SK-MEL-5 (cell line): ENCODE data around the gene SLC35F5. TPM values are rescaled to one million over a fixed set of nuclear protein-coding genes. Genes with fewer than 3 reads are reported as not detected.
"Not testable (repeated sequence)": the region's sequence is repeated elsewhere in the genome, so short reads cannot be mapped to it uniquely, and the experiment has no call there.

Experiments used
- DNase-seq: peaks from one replicate; pipeline ENCODE4 v3.0.0-alpha.2; 2016; ENCODE audit warnings: low read depth, low spot score
- in situ Hi-C: cut with HindIII; loops from 2 replicates; pipeline ENCODE4 v1.10.0; 2016; ENCODE audit warnings: low sequenced_read_pairs, high pct_unique_total_duplicates, low pct_unique_long_range_greater_than_20kb
- total RNA-seq: library from RNA; depleted of rRNA; stranded (reverse); fragments of >200 nt; shearing (Covaris generic); gene quantifications from 2 replicates; pipeline ENCODE4 v1.2.3, GENCODE V29; 2014

The SLC35F5 gene
- total RNA-seq, 1 experiment from 2014 or later = 133 TPM

DNA sequence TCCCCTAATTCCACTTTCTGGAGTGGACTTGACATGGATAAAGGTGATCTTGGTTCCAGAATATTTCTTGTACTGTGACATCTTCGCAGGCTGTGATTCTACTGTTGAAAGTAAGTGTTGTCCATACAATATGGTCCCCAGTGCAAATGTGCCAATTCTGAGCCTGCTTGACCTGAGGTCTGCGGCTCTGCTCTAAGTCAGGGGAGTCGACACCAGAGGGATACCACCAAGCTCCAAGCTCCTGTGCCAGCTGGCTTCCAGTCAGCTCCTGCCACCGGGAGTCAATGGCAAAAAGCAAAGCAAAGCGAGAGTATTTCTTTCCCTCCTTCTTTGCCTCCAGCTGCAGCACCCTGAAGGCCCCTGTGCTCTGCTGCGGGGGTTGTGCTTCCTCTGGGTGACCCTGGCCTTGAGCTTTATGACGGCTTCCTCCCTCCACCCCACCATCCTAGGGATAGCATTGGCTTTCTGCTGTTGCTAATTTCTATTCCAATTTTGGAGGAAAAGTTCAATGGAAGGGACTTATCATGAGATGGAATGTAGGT, 50.4 kb downstream of the SLC35F5 start:
- DNase-seq = no peak
- in situ Hi-C loops = no loop called here

DNA sequence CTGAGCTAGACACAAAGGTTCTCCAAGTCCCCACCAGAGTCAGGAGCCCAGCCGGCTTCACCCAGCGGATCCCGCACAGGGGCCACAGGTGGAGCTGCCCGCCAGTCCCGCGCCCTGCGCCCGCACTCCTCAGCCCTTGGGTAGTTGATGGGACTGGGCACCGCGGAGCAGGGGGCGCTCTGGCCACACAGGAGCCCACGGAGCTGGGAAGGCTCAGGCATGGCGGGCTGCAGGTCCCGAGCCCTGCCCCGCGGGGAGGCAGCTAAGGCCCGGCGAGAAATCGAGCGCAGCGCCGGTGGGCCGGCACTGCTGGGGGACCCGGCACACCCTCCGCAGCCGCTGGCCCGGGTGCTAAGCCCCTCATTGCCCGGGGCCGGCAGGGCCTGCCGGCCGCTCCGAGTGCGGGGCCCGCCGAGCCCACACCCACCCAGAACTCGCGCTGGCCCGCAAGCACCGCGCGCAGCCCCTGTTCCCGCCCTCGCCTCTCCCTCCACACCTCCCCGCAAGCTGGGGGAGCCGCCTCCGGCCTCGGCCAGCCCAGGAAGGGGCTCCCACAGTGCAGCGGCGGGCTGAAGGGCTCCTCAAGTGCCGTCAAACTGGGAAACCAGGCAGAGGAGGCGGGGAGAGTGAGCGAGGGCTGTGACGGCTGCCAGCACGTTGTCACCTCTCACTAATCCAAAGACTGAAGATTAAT, 52.0 kb downstream of the SLC35F5 start:
- DNase-seq, in situ Hi-C loops: not testable (repeated sequence)

DNA sequence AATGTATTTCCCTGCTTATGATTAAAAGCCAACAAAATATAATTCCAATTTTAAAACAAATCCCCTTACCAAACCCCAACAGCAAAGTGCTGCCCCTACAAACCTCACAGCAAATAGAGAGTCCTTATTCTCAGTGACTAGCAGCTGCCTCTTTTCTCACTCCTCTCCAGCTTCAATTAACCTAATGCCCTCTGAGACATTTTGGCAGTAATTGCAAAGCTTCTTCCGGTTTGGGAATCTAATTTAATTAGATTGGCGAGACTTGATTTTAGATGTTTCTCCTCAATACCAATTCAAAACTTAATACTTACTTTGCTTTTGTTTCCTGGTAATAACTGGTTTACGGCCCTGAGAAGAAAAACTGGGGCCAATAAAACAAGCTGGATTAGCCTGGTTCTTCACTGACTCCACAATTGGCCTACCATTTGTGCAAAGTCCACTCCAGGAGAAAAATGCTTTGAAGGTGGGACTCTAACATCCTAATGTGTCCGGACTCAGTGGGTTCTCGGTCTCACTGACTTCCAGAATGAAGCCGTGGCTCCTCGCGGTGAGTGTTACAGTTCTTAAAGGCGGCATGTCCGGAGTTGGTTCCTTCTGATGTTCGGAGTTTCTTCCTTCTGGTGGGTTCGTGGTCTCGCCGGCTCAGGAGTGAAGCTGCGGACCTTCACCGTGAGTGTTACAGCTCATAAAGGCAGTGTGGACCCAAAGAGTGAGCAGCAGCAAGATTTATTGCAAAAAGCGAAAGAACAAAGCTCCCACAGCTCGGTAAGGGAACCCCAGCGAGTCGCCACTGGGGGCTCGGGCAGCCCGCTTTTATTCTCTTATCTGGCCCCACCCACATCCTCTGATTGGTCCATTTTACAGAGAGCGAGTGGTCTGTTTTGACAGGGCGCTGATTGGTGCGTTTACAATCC, 52.8 kb downstream of the SLC35F5 start:
- in situ Hi-C loops = no loop called here
- DNase-seq = no peak

DNA sequence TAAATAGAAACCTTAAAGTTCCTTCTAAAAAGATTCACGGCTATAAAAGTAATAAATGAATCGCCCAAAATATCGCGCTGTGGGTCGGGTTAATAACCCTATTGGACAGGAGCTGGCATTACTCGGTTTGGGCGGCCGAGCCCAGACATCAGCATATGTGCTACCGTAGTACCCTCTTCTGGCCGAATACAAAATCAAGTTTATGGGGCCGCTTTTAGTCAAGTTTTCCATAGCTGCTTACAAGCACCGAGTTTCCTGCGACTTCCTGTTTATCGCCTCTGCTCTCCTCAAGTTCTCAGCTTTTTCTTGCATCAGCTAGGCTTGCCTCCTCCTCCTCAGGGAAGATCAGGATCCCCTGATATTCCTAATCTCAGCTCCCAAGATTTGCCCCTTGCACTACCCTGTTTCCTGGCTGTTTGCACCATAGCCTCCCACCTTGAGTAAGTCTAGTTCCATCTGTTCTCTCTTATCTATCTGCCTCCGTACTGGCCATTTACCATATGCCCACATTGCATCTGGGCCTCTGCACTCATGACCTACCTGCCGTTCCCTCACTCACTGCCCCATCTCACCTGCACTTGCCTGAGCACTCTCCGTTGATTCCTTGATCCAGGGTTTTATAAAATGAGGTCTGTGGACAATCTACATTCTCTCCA, 56.1 kb downstream of the SLC35F5 start:
- DNase-seq = peak; percentile 81
- in situ Hi-C loops = no loop called here

- no peak for DNase-seq
- in situ Hi-C loops = no loop called here
Observed at GRCh38 chr2:113698892-113699447, 57.5 kb downstream of the SLC35F5 start.

GRCh38 chr2:113698251-113698650, 58.2 kb downstream of the SLC35F5 start:
- in situ Hi-C loops, DNase-seq: not testable (repeated sequence)

DNA sequence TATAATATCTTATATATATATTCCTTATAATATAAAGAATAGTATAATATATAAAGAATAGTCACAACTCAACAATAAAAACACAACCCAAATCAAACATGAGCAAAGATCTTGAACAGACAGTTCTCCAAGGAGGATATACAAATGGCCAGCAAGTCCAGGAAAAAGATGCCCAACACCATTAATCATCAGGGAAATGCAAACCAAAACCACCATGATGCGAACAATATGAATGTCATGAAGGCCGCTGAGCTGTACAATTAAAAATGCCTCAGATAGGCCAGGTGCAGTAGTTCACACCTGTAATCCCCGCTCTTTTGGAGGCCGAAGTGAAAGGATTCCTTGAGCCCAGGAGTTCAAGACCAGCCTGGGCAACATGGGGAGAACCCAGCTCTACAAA, 58.9 kb downstream of the SLC35F5 start:
- DNase-seq = no peak
- in situ Hi-C loops = no loop called here

GRCh38 chr2:113694438-113694837, 62.0 kb downstream of the SLC35F5 start:
- in situ Hi-C loops = no loop called here

GRCh38 chr2:113692698-113693428, 63.6 kb downstream of the SLC35F5 start:
- DNase-seq = no peak
- in situ Hi-C loops = no loop called here

More at GRCh38 chr2:113694438-113694837, 62.0 kb downstream of the SLC35F5 start:
- DNase-seq = no peak

- in situ Hi-C loops, DNase-seq: not testable (repeated sequence)
Observed at GRCh38 chr2:113690871-113691270, 65.6 kb downstream of the SLC35F5 start.

GRCh38 chr2:113686537-113686936, 69.9 kb downstream of the SLC35F5 start:
- in situ Hi-C loops = no loop called here
- no peak for DNase-seq

DNA sequence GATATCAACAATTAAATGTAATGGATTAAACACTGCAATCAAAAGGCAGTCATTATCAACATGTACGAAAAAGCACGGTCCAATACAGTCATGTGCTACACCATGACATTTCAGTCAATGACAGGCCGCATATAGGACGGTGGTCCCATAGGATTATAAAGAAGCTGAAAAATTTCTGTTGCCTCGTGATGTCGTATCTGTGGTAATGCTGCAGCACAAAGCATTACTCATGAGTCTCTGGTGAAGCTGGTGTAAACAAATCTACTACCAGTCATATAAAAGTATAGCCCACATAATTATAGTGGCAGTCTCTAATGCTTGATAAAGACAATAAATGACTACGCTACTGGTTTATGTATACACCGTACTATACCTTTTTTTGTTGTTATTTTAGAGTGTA, 71.0 kb downstream of the SLC35F5 start:
- in situ Hi-C loops = no loop called here

DNA sequence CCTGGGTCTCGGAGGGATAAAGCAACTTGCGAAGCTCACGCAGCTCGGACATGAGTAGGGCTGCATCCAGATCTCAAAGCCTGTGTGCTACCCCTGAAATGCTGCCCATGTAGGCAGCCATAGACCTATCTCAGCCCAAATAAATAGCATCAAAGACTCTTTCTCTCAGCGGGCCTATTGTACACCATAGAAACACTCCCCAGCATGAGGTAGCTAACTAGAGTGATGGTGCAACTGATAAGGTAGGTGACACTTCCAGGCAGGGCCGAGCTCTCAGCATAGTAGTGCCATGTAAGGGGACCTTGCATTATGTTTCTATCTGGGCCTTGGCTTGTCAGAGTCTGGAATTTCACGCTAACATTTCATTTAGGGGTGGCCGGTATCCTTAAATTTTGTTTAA, 77.0 kb downstream of the SLC35F5 start:
- DNase-seq = no peak
- in situ Hi-C loops = no loop called here

More for the DNA sequence above, 71.0 kb downstream of the SLC35F5 start:
- peak; percentile 65 for DNase-seq

GRCh38 chr2:113677330-113677729, 79.1 kb downstream of the SLC35F5 start:
- in situ Hi-C loops = no loop called here
- no peak for DNase-seq

GRCh38 chr2:113676623-113677266, 79.7 kb downstream of the SLC35F5 start:
- in situ Hi-C loops = no loop called here
- DNase-seq = no peak

DNA sequence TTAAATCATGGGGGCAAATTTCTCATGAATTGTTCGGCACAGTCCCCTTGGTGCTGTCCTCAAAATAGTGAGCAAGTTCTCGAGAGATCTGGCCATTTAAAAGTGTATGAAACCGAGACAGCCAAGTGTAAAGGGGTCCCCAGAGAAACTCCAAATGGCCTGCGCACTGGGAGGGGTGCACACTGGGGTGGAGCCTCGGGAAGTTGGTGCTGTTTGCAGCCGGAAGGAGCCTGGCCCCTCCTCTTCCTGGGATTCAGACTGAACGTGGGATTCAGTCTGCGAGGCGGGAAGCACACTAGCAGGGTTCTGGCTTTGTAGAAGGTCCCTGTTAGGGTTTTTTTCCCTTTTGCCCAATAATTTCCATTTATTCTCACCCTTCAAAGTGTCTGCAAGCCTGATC, 80.6 kb downstream of the SLC35F5 start:
- in situ Hi-C loops = no loop called here

More for the DNA sequence above, 80.6 kb downstream of the SLC35F5 start:
- DNase-seq = no peak
